ENCODE measurements around the gene FN3KRP. TPM values are rescaled to one million over a fixed set of nuclear protein-coding genes. Genes with fewer than 3 reads are reported as not detected.

Gene FN3KRP
- total RNA-seq, 1 donor from 2014 or later: 25.3 TPM

DNA sequence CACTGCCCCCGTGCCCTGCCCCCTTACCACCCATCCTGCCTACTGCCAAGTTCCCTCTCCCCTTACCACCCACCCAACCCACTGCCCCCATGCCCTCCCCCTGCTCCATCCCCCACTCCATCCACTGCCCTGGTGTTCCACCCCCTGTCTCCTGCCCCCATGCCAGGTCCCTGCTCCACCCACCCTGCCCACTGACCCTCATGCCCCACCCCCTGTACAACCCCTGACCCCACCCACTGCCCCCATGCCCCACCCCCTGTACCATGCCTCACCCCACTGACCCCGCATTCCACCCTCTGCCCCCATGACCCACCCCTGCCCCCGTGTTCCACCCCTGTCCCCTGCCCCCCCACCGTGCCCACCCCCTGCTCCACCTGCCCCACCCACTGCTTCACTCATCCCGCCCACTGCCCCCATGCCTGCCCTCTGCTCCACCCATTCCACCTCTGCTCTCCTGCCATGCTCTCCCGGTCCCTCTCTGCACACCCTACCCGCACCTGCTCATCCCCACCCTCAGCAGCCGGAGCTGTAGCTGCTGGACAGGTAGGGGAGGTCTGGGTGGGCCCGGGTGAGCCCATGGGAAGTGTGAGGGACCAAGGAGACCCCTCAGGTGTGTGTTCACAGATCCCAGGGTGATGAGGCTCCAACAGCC, 7.4 kb upstream of the FN3KRP start:
- TF ChIP-seq CTCF (IDR thresholded peaks at IDR 0.05; ENCODE audit: insufficient read depth, low read length, poor library complexity, severe bottlenecking): no peak
- Histone ChIP-seq H3K36me3 (ENCODE audit: control insufficient read depth, insufficient read depth, low read length) (no peaks in the 10 kb centered on the region), H3K27me3 (ENCODE audit: control insufficient read depth, insufficient read depth, low read length) (peaks cover 13% of the 10 kb centered on the region), H3K4me3 (ENCODE audit: low read depth, low read length) (no peak overlapping the region)
- DNase-seq (ENCODE audit: low read depth): no peak

- TF ChIP-seq CTCF (IDR thresholded peaks at IDR 0.05; ENCODE audit: insufficient read depth, low read length, poor library complexity, severe bottlenecking): no peak
These were observed 6.6 kb upstream of the FN3KRP start for GRCh38 chr17:82709676-82710498.

DNA sequence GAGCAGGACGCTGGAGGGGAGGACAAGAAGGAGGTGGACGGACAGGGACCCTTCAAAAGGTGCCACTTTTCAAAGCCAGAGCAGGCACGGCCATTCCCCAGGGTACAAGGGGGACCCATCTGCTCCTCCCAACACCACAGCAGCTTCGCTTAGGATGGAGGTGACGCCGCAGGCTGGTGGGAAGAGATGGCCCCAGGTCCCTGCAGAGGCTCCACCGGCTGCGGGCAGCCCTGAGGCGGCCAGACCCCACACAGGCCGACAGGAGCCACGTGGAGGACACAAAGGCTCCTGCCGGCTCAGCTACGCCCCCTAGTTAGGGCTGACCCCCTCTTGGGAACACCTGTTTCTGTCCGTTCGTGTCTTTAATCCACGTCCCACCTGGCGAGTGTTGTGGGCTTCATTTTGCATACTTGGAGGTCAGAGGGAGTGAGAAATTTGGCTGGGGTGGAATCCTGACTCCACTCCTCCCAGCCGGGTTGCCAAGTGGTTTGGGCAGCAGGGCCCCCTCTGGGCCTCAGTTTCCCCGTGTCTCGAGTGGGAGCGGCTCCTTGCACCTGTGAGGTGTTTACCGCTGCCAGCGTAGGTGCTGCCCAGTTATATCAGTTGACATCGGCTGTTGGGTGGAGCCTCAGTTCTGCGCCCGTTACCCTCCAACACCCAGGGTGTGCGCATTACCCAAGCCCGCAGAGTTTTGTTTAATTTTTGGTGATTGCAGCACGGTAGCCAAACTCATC, 5.8 kb upstream of the FN3KRP start:
- no peak for TF ChIP-seq CTCF (IDR thresholded peaks at IDR 0.05; ENCODE audit: insufficient read depth, low read length, poor library complexity, severe bottlenecking)

More at GRCh38 chr17:82709676-82710498, 6.6 kb upstream of the FN3KRP start:
- H3K4me3 ChIP-seq (ENCODE audit: low read depth, low read length): no peak overlapping the region
- H3K27me3 ChIP-seq (ENCODE audit: control insufficient read depth, insufficient read depth, low read length): peaks cover 10% of the 10 kb centered on the region
- DNase-seq (ENCODE audit: low read depth): no peak
- H3K36me3 ChIP-seq (ENCODE audit: control insufficient read depth, insufficient read depth, low read length): no peaks in the 10 kb centered on the region

GRCh38 chr17:82713071-82713723, 3.3 kb upstream of the FN3KRP start:
- Histone ChIP-seq H3K36me3 (ENCODE audit: control insufficient read depth, insufficient read depth, low read length) (no peaks in the 10 kb centered on the region), H3K4me3 (ENCODE audit: low read depth, low read length) (no peak overlapping the region), H3K27me3 (ENCODE audit: control insufficient read depth, insufficient read depth, low read length) (peaks cover 8% of the 10 kb centered on the region)
- TF ChIP-seq CTCF (IDR thresholded peaks at IDR 0.05; ENCODE audit: insufficient read depth, low read length, poor library complexity, severe bottlenecking): no peak
- no peak for DNase-seq (ENCODE audit: low read depth)

More for the DNA sequence above, 5.8 kb upstream of the FN3KRP start:
- H3K4me3 ChIP-seq (ENCODE audit: low read depth, low read length): no peak overlapping the region
- H3K27me3 ChIP-seq (ENCODE audit: control insufficient read depth, insufficient read depth, low read length): peaks cover 8% of the 10 kb centered on the region
- DNase-seq (ENCODE audit: low read depth): no peak
- no peaks in the 10 kb centered on the region for H3K36me3 ChIP-seq (ENCODE audit: control insufficient read depth, insufficient read depth, low read length)

GRCh38 chr17:82718986-82719685, 2.6 kb downstream of the FN3KRP start:
- no peak for TF ChIP-seq CTCF (IDR thresholded peaks at IDR 0.05; ENCODE audit: insufficient read depth, low read length, poor library complexity, severe bottlenecking)
- no peaks in the 10 kb centered on the region for H3K27me3 ChIP-seq (ENCODE audit: control insufficient read depth, insufficient read depth, low read length)

More at GRCh38 chr17:82718986-82719685, 2.6 kb downstream of the FN3KRP start:
- Histone ChIP-seq H3K36me3 (ENCODE audit: control insufficient read depth, insufficient read depth, low read length) (peaks cover 1% of the 10 kb centered on the region), H3K4me3 (ENCODE audit: low read depth, low read length) (no peak overlapping the region)
- DNase-seq (ENCODE audit: low read depth): no peak

All from kidney epithelial cell (primary cell).